Measurements from ENCODE around the gene TSHZ2.

DNA sequence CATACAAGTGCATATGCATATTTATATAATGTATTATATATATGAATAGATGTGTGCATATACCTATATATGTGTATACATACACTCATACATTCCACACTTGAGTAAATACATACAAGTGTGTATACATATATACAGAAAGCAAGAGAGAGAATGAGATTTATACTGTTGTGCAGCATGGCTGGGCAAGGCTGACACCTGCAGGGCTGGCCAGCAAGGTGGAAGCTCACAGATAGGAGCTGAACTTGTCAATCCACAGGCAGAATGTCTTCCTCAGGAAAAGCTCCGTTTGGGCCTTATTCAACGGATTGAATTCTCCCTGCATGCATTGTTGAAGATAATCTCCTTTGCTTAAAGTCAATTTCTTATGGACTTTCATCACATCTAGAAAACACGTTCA, 364.7 kb downstream of the TSHZ2 start:
- no peak for TF ChIP-seq GATA3 (IDR thresholded peaks at IDR 0.05; ENCODE audit: low read depth, low read length)
- TF ChIP-seq GATA2 (IDR thresholded peaks at IDR 0.05; ENCODE audit: low read depth, low read length), result no peak
